ENCODE data around the gene COL17A1.

Gene COL17A1

DNA sequence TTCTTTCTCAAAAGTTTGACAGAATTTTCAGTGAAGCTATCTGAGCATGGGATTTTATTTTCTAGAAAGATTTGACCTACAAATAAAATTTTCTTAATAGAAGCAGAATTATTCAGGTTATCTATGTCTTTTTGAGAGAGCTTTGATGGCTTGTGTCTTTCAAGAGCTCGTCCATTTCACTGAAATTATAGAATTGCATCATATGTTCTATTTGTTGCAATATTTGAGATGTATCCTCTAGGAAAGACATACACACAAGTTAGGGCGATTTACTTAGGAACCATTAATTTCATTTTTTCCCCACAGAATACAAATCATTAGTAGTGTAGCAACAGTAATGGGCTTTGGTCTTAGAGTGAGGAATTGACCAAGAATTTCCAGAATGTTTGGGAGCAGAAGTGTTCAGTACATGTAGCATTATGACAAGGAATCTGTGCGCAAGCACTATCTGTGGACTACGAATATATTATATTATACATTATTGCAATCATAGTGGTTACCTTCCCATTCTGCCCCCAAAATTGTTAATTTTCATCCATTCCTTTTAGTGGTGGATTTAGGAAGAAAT, 12.8 kb upstream of the COL17A1 start:
- no peak for DNase-seq (ENCODE audit: low read depth in 1 of 2, low spot score in 1 of 2)

GRCh38 chr10:104096692-104097091, 11.0 kb upstream of the COL17A1 start:
- no peak for DNase-seq (ENCODE audit: low read depth in 1 of 2, low spot score in 1 of 2)

DNA sequence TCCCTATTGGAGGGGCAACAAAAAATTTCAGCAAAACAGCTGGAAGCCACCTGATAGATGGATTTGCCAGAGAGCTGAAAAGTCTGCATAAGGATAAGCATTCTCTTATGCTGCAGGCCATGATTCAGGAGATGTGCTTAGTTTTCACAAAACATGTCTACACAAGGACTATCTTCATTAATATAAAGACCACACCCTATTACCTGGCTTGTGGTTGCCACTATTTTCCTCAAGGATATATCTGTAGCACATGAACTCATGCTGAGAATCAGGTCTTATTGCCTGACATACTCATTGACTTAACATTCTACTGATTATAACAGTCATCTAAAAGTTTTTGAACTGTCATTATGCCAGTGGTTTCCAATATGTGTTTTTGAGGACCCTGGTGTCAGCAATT, 7.1 kb upstream of the COL17A1 start:
- no peak for DNase-seq (ENCODE audit: low read depth in 1 of 2, low spot score in 1 of 2)

DNA sequence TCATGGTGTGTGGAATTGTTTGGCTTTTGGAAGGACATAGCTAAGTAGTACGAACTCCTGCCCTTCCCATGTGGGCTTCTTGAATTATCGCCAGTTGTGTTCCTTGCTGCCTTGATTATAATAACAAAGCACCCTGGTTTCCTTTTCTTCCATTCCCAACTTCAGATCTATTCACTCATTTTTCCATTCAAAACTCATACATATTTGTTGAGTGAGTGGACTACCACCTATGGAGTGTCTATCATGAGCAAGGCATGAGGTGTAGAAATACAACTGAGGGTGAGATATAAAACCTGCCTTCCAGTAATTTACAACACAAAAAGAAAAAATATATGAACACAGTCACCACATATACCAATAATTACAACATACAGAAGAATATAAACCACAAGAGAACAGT, 4.9 kb upstream of the COL17A1 start:
- no peak for DNase-seq (ENCODE audit: low read depth in 1 of 2, low spot score in 1 of 2)

GRCh38 chr10:104089621-104090020, 3.9 kb upstream of the COL17A1 start:
- DNase-seq (ENCODE audit: low read depth in 1 of 2, low spot score in 1 of 2), result no peak

- DNase-seq (ENCODE audit: low read depth in 1 of 2, low spot score in 1 of 2), result no peak
These were observed 2.6 kb upstream of the COL17A1 start for GRCh38 chr10:104088239-104088638.

GRCh38 chr10:104084482-104085142, 1.1 kb downstream of the COL17A1 start:
- DNase-seq (ENCODE audit: low read depth in 1 of 2, low spot score in 1 of 2), result no peak

DNA sequence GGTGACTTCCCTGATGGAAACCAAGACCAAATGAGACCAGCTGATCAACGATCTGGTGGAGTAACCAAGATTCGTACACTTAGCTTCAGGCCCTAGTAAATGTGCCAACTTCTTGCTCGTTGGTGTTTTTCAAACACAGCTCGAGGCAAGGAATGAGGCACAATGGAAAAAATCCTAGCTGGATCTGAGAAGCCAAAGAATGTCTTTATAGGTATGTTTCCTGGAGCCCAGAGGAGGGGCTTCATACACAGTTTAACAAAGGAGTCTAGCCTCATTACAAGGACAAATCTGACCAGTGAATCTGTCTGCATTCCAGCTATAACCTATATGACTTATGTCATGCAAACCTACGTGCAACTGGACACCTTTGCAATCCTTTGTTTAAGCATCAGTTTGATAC, 3.7 kb downstream of the COL17A1 start:
- no peak for DNase-seq (ENCODE audit: low read depth in 1 of 2, low spot score in 1 of 2)

DNA sequence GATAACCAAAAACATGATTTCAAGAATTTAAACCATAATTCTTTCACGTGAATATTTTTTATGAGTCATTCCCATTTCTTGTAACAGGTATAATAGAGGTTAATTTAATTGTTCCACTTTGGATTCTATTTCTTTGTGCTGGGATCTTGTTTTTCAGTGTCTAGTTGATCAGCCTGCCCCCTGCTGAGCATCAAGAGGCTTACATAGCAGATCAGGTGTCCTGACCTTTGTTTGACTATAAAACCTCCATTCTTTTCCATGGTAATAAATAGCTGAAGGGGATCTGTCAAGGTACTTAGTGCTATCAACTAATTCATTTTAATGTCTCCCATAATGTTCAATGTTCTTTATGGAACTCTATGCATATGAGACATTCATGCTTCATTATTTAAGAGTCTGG, 4.9 kb downstream of the COL17A1 start:
- no peak for DNase-seq (ENCODE audit: low read depth in 1 of 2, low spot score in 1 of 2)

DNA sequence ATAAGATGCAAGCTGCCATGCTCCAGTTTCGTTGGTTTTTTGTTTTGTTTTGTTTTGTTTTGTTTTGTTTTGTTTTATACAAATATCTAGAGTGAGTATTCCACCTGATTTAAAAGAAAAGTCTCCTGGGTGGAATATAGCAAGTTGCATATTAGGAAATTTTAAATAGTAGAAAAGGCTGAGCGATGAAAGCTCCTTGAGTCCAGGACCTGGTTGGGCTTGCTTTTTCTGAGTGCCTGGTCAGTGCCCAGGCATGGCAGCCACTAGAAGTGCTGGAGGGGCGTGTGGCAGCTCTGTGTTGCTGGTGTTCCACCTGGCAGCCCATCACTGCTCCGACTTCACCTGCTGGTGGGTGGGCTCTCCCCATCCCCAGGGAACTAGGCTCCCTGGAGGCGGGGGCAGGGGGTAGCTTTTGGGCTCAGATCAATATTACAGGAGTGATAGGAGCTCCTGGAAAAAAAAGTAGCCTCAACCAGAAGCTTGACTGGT, 8.0 kb downstream of the COL17A1 start:
- DNase-seq (ENCODE audit: low read depth in 1 of 2, low spot score in 1 of 2), result no peak

GRCh38 chr10:104077247-104077646, 8.4 kb downstream of the COL17A1 start:
- no peak for DNase-seq (ENCODE audit: low read depth in 1 of 2, low spot score in 1 of 2)

- DNase-seq (ENCODE audit: low read depth in 1 of 2, low spot score in 1 of 2), result no peak
These were observed 8.9 kb downstream of the COL17A1 start for GRCh38 chr10:104076743-104077160.

- no peak for DNase-seq (ENCODE audit: low read depth in 1 of 2, low spot score in 1 of 2)
These were observed 11.2 kb downstream of the COL17A1 start for GRCh38 chr10:104074505-104074904.

- no peak for DNase-seq (ENCODE audit: low read depth in 1 of 2, low spot score in 1 of 2)
These were observed 12.9 kb downstream of the COL17A1 start for GRCh38 chr10:104072786-104073185.

- DNase-seq (ENCODE audit: low read depth in 1 of 2, low spot score in 1 of 2), result no peak
These were observed 16.1 kb downstream of the COL17A1 start for GRCh38 chr10:104069613-104070012.

DNA sequence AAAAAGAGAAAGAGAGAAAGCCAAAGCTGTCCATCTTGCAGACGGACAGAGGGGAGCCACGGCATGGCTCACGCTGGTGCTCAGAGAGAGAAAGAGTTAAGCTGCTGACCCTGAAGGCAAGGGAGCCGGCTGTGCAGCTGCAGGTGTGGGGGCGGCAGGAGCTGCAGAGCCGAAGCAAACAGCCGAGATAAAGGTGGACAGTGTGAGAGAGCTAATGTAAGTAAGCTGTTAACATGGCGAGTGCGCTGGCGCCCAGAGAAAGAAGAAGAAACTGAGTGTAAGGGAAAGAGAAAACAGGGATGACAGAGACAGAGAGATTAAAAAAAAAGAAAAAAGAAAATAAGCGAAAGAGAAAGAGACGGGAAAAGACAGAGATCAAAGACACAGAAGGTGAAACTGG, 18.2 kb downstream of the COL17A1 start:
- no peak for DNase-seq (ENCODE audit: low read depth in 1 of 2, low spot score in 1 of 2)

DNA sequence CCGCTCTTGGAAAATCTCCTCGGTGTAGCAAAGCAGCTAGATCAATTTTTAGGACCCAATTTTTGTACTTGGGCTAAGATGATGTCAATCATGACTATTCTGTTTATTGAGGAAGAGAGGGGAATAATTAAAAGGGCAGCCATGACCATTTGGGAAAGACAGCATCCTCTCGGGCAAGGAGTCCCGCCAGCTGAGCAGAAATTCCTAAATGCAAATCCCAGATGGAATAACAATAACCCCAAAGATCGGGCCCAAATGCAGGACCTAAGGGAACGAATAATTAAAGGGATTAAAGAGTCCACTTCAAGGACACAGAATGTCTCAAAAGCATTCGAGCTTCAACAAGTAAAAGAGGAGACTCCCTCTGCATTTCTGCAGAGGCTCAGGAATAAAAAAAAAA, 18.7 kb downstream of the COL17A1 start:
- no peak for DNase-seq (ENCODE audit: low read depth in 1 of 2, low spot score in 1 of 2)

DNA sequence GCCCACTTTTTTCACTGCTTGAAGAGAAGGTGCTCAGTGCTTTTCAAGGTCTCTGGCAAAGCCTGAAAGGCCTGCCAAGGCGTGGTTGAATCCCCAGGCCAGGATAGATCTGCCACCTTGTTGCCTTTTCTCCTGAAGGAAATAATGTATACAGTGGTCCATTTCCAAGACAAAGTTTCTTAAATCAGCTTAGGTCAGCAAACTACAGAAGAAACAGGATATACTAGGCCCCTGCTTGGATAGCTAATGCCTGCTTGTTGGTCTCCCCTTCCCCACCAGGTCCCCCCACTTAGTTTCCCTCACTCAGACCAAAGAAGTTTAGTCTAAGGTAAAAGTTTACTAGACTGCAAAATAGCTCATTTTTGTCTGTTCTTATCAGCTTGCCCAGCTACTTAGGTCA, 19.9 kb downstream of the COL17A1 start:
- DNase-seq (ENCODE audit: low read depth in 1 of 2, low spot score in 1 of 2), result no peak

DNA sequence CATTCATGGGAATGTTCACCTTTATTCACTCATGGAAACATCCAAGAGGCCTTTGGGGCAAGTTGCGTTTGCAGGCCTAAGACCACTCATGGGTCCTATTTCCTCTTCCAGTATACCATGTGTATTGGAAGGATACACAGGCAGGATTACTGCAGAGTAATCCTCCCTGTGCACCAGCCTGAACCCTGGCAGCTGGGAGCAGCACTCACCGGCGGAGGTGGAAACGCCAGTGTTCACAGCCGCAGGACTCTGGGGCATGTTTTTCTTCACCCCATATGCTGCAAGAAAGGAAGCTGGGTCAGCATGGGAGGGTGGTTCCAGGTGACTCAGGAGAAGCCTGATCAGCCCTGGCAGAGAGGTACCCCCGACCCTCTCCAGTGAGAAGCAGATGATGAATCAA, 24.5 kb downstream of the COL17A1 start:
- no peak for DNase-seq (ENCODE audit: low read depth in 1 of 2, low spot score in 1 of 2)

DNA sequence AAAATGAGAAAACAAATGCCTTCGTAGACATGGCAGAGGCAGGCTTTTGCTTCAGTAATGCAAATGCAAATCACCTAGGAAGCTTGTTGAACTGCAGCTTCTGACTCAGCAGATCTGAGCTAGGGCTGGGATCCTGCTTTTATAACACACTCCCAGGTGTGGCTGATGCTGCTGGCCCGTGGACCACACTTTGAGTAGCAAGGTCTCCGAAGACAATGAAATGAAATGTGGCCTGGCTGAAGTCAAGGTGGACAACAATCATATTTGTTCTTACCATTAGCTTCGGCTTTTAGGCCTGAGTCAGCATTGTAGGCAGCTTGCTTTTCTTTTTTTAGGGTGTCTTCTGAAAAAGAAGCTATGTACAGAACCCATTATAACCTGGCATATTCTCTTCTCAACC, 26.3 kb downstream of the COL17A1 start:
- no peak for DNase-seq (ENCODE audit: low read depth in 1 of 2, low spot score in 1 of 2)

DNA sequence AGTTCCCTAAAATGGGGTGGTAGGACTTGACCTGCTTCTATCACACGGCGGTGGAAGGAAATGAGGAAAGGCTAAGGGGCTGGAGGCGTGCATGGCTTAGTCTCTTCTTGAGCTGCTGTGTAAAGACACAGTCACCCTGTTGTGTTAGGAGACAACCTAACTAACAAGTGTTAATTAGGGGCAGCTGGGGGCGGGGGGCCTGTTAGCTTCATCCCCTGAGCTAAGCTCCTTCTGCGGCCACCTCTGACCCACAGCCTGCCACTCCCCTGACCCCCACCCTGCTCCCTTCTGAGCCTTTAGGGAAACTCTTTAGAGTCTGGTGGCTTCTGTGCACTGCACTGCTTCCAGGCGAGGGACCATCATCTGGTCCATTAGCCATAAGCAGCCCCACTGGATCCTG, 28.0 kb downstream of the COL17A1 start:
- no peak for DNase-seq (ENCODE audit: low read depth in 1 of 2, low spot score in 1 of 2)

GRCh38 chr10:104056619-104057273, 28.9 kb downstream of the COL17A1 start:
- DNase-seq (ENCODE audit: low read depth in 1 of 2, low spot score in 1 of 2), result no peak

- no peak for DNase-seq (ENCODE audit: low read depth in 1 of 2, low spot score in 1 of 2)
These were observed 31.2 kb downstream of the COL17A1 start for GRCh38 chr10:104054430-104054829.

Data from stimulated activated CD4-positive, alpha-beta T cell treated with anti-CD3 and anti-CD28 coated beads, Interleukin-15, amount 100 ng/mL, for 1 hour (primary cell).